Measurements from ENCODE around the gene FAM171A2. TPM values are rescaled to one million over a fixed set of nuclear protein-coding genes. Genes with fewer than 3 reads are reported as not detected.
"Not testable (repeated sequence)": the region's sequence is repeated elsewhere in the genome, so short reads cannot be mapped to it uniquely, and the experiment has no call there.

The FAM171A2 gene
- total and polyA plus RNA-seq, 3 experiments from 2014 or later = 0.28 to 0.35 (median 0.33) TPM

- H3K27me3 ChIP-seq (ENCODE audit: insufficient read depth, low read length, poor library complexity, severe bottlenecking) = no peaks in the 10 kb centered on the region
- no peak overlapping the region for H3K4me3 ChIP-seq (ENCODE audit: low read length)
- no peaks in the 10 kb centered on the region for H3K4me1 ChIP-seq (ENCODE audit: insufficient read depth, low read length)
- ChIA-PET POLR2A (interaction anchor here (0.8 kb wide), 1 partner anchor 19 kb away, joined by 3 read pairs; no protein-coding TSS in a partner anchor), CTCF (interaction anchor here (1.2 to 2.4 kb wide), 4 partner anchors 11 to 136 kb away, joined by 3 to 12 read pairs (median 6); partner anchors contain the start of gene GRN)
- peaks cover 7 to 10% of the 10 kb centered on the region in 2 donors for H3K27me3 Mint-ChIP-seq
- H3K4me3 Mint-ChIP-seq = no peak overlapping the region
- no peak overlapping the region for H3K27ac Mint-ChIP-seq
- H3K36me3 Mint-ChIP-seq = no peaks in the 10 kb centered on the region
- no peak for DNase-seq
- no peaks in the 10 kb centered on the region for H3K36me3 ChIP-seq (ENCODE audit: insufficient read depth, low read length)
- no peaks in the 10 kb centered on the region for H3K9me3 Mint-ChIP-seq
- no peak overlapping the region for H3K27ac ChIP-seq (ENCODE audit: low read depth, low read length)
- H3K4me1 Mint-ChIP-seq = peaks cover 5 to 6% (median 5%) of the 10 kb centered on the region in 3 donors
- H3K9me3 ChIP-seq (ENCODE audit: low read length) = no peaks in the 10 kb centered on the region
Observed at GRCh38 chr17:44334727-44335126, 28.9 kb downstream of the FAM171A2 start.

GRCh38 chr17:44334315-44334714, 29.3 kb downstream of the FAM171A2 start:
- H3K27me3 ChIP-seq (ENCODE audit: insufficient read depth, low read length, poor library complexity, severe bottlenecking) = no peaks in the 10 kb centered on the region
- no peak for DNase-seq
- H3K27ac ChIP-seq (ENCODE audit: low read depth, low read length) = no peak overlapping the region
- Mint-ChIP-seq H3K27me3 (peaks cover 6 to 10% of the 10 kb centered on the region in 2 donors), H3K4me3 (no peak overlapping the region), H3K36me3 (no peaks in the 10 kb centered on the region), H3K4me1 (peaks cover 5 to 6% (median 5%) of the 10 kb centered on the region in 3 donors), H3K27ac (peak overlapping the region in 1 of 8 donors; percentile 84), H3K9me3 (no peaks in the 10 kb centered on the region)
- H3K4me1 ChIP-seq (ENCODE audit: insufficient read depth, low read length) = no peaks in the 10 kb centered on the region
- POLR2A ChIA-PET = interaction anchor here (0.8 kb wide), 1 partner anchor 19 kb away, joined by 3 read pairs; no protein-coding TSS in a partner anchor
- no peaks in the 10 kb centered on the region for H3K36me3 ChIP-seq (ENCODE audit: insufficient read depth, low read length)
- CTCF ChIA-PET = interaction anchor here (1.4 to 4.6 kb wide), 3 partner anchors 11 to 124 kb away, joined by 5 to 100 read pairs (median 12); partner anchors contain the start of gene GRN
- H3K4me3 ChIP-seq (ENCODE audit: low read length) = no peak overlapping the region
- no peaks in the 10 kb centered on the region for H3K9me3 ChIP-seq (ENCODE audit: low read length)

GRCh38 chr17:44333371-44333770, 30.3 kb downstream of the FAM171A2 start:
- no peaks in the 10 kb centered on the region for H3K27me3 ChIP-seq (ENCODE audit: insufficient read depth, low read length, poor library complexity, severe bottlenecking)
- ChIA-PET CTCF (interaction anchor here (3.6 to 4.6 kb wide), 2 partner anchors 121 to 131 kb away, joined by 10 to 100 read pairs; no protein-coding TSS in a partner anchor), POLR2A (interaction anchor here (1.0 kb wide), 1 partner anchor 130 kb away, joined by 3 read pairs; no protein-coding TSS in a partner anchor)
- no peaks in the 10 kb centered on the region for H3K4me1 ChIP-seq (ENCODE audit: insufficient read depth, low read length)
- Mint-ChIP-seq H3K27me3 (peaks cover 6 to 7% of the 10 kb centered on the region in 2 donors), H3K4me1 (peaks cover 5 to 6% (median 5%) of the 10 kb centered on the region in 3 donors), H3K36me3 (no peaks in the 10 kb centered on the region), H3K27ac (no peak overlapping the region), H3K4me3 (no peak overlapping the region), H3K9me3 (no peaks in the 10 kb centered on the region)
- H3K4me3 ChIP-seq (ENCODE audit: low read length) = no peak overlapping the region
- DNase-seq = no peak
- no peaks in the 10 kb centered on the region for H3K36me3 ChIP-seq (ENCODE audit: insufficient read depth, low read length)
- H3K9me3 ChIP-seq (ENCODE audit: low read length) = no peaks in the 10 kb centered on the region
- no peak overlapping the region for H3K27ac ChIP-seq (ENCODE audit: low read depth, low read length)

- Mint-ChIP-seq H3K4me3 (peak overlapping the region in 1 of 7 donors; percentile 67), H3K27ac (peak overlapping the region in 3 of 8 donors; percentile 7 to 65 (median 47)), H3K4me1 (peaks cover 14 to 16% (median 16%) of the 10 kb centered on the region in 3 donors), H3K36me3 (peaks cover 0 to 3% (median 0%) of the 10 kb centered on the region in 3 donors), H3K9me3 (no peaks in the 10 kb centered on the region), H3K27me3 (peaks cover 0 to 4% of the 10 kb centered on the region in 2 donors)
- POLR2A ChIA-PET = interaction anchor here (1.1 to 1.6 kb wide), 3 partner anchors 109 to 121 kb away, joined by 3 to 5 read pairs (median 4); no protein-coding TSS in a partner anchor
- peaks cover 4% of the 10 kb centered on the region for H3K4me1 ChIP-seq (ENCODE audit: insufficient read depth, low read length)
- no peaks in the 10 kb centered on the region for H3K9me3 ChIP-seq (ENCODE audit: low read length)
- no peaks in the 10 kb centered on the region for H3K36me3 ChIP-seq (ENCODE audit: insufficient read depth, low read length)
- no peak overlapping the region for H3K4me3 ChIP-seq (ENCODE audit: low read length)
- no peak overlapping the region for H3K27ac ChIP-seq (ENCODE audit: low read depth, low read length)
- no peaks in the 10 kb centered on the region for H3K27me3 ChIP-seq (ENCODE audit: insufficient read depth, low read length, poor library complexity, severe bottlenecking)
- CTCF ChIA-PET = interaction anchor here (0.7 to 4.6 kb wide), 24 partner anchors 9 to 199 kb away, joined by 3 to 100 read pairs (median 4); partner anchors contain the start of genes GRN, RUNDC3A, TMUB2 and UBTF
- peak; percentile 50 to 79 (median 69) for DNase-seq
Observed at GRCh38 chr17:44331249-44331760, 32.3 kb downstream of the FAM171A2 start.

- H3K4me1 Mint-ChIP-seq = peaks cover 20 to 22% (median 21%) of the 10 kb centered on the region in 3 donors
- not testable (repeated sequence) for H3K4me1 ChIP-seq (ENCODE audit: insufficient read depth, low read length); H3K36me3 Mint-ChIP-seq; H3K9me3 Mint-ChIP-seq; H3K36me3 ChIP-seq (ENCODE audit: insufficient read depth, low read length); H3K27me3 Mint-ChIP-seq; DNase-seq; H3K27ac ChIP-seq (ENCODE audit: low read depth, low read length); H3K27ac Mint-ChIP-seq; H3K27me3 ChIP-seq (ENCODE audit: insufficient read depth, low read length, poor library complexity, severe bottlenecking); H3K4me3 Mint-ChIP-seq; H3K9me3 ChIP-seq (ENCODE audit: low read length); H3K4me3 ChIP-seq (ENCODE audit: low read length)
- ChIA-PET CTCF (interaction anchor here (0.6 to 4.6 kb wide), 19 partner anchors 10 to 205 kb away, joined by 3 to 100 read pairs (median 4); partner anchors contain the start of genes GRN, RUNDC3A and UBTF), POLR2A (interaction anchor here (1.1 to 1.7 kb wide), 4 partner anchors 108 to 120 kb away, joined by 3 to 5 read pairs (median 4); partner anchors contain the start of gene UBTF)
Observed at GRCh38 chr17:44330263-44330662, 33.4 kb downstream of the FAM171A2 start.

GRCh38 chr17:44329516-44329915, 34.1 kb downstream of the FAM171A2 start:
- Mint-ChIP-seq H3K36me3 (peaks cover 0 to 12% (median 0%) of the 10 kb centered on the region in 3 donors), H3K4me1 (peaks cover 22 to 24% (median 23%) of the 10 kb centered on the region in 3 donors)
- not testable (repeated sequence) for H3K27ac Mint-ChIP-seq; H3K4me3 ChIP-seq (ENCODE audit: low read length); H3K27me3 Mint-ChIP-seq; H3K27ac ChIP-seq (ENCODE audit: low read depth, low read length); H3K4me3 Mint-ChIP-seq; H3K9me3 ChIP-seq (ENCODE audit: low read length); DNase-seq; H3K36me3 ChIP-seq (ENCODE audit: insufficient read depth, low read length); H3K9me3 Mint-ChIP-seq; H3K27me3 ChIP-seq (ENCODE audit: insufficient read depth, low read length, poor library complexity, severe bottlenecking); H3K4me1 ChIP-seq (ENCODE audit: insufficient read depth, low read length)
- ChIA-PET POLR2A (interaction anchor here (1.7 kb wide), 1 partner anchor 110 kb away, joined by 4 read pairs; the partner anchor contains the start of gene UBTF), CTCF (interaction anchor here (1.4 to 4.6 kb wide), 7 partner anchors 9 to 128 kb away, joined by 3 to 100 read pairs (median 8); partner anchors contain the start of gene GRN)

GRCh38 chr17:44327715-44328449, 35.8 kb downstream of the FAM171A2 start:
- CTCF ChIA-PET = interaction anchor here (1.0 to 4.3 kb wide), 5 partner anchors 17 to 124 kb away, joined by 5 to 50 read pairs (median 8); partner anchors contain the start of genes GRN and UBTF
- POLR2A ChIA-PET = interaction anchor here (0.9 to 4.6 kb wide), 5 partner anchors 18 to 128 kb away, joined by 3 to 41 read pairs (median 23); partner anchors contain the start of genes ATXN7L3, GRN and UBTF
- Mint-ChIP-seq H3K4me1 (peaks cover 30 to 32% (median 31%) of the 10 kb centered on the region in 3 donors), H3K36me3 (peaks cover 0 to 12% (median 0%) of the 10 kb centered on the region in 3 donors), H3K27ac (peak overlapping the region in 3 of 8 donors; percentile 26 to 85 (median 85)), H3K9me3 (no peaks in the 10 kb centered on the region), H3K27me3 (peaks cover 0 to 2% of the 10 kb centered on the region in 2 donors), H3K4me3 (peak overlapping the region in 5 of 7 donors; percentile 45 to 98 (median 57))
- H3K27me3 ChIP-seq (ENCODE audit: insufficient read depth, low read length, poor library complexity, severe bottlenecking) = no peaks in the 10 kb centered on the region
- H3K4me3 ChIP-seq (ENCODE audit: low read length) = no peak overlapping the region
- DNase-seq = no peak
- no peak overlapping the region for H3K27ac ChIP-seq (ENCODE audit: low read depth, low read length)
- H3K4me1 ChIP-seq (ENCODE audit: insufficient read depth, low read length) = peaks cover 21% of the 10 kb centered on the region
- H3K36me3 ChIP-seq (ENCODE audit: insufficient read depth, low read length) = no peaks in the 10 kb centered on the region
- H3K9me3 ChIP-seq (ENCODE audit: low read length) = no peaks in the 10 kb centered on the region
